ENCODE data around the gene HIF3A. TPM values are rescaled to one million over a fixed set of nuclear protein-coding genes. Genes with fewer than 3 reads are reported as not detected.
"Not testable (repeated sequence)": the region's sequence is repeated elsewhere in the genome, so short reads cannot be mapped to it uniquely, and the experiment has no call there.

Gene HIF3A
- total RNA-seq, 2 donors from 2014 or later, result 73.1 to 123 TPM

DNA sequence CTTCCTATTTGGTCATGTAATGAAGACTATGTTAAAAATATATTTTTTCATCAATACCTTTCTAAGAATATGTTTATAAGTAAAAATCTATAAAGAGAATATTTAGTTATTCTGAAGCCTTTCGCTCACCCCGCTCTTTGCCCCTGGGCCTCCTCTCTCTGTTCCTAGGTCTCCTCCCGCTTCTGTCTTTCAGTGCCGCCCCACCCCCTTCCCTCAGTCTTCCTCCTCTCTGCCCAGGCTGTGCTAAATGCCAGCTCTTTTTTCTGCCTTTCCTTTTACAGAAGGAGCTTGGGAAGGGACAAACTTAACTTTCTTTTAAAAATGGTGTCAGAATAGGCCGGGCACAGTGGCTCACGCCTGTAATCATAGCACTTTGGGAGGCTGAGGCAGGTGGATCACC is 22.8 kb downstream of the HIF3A start:
- H3K9me3 ChIP-seq, result no peaks in the 10 kb centered on the region
- TF ChIP-seq, protein P1, sequence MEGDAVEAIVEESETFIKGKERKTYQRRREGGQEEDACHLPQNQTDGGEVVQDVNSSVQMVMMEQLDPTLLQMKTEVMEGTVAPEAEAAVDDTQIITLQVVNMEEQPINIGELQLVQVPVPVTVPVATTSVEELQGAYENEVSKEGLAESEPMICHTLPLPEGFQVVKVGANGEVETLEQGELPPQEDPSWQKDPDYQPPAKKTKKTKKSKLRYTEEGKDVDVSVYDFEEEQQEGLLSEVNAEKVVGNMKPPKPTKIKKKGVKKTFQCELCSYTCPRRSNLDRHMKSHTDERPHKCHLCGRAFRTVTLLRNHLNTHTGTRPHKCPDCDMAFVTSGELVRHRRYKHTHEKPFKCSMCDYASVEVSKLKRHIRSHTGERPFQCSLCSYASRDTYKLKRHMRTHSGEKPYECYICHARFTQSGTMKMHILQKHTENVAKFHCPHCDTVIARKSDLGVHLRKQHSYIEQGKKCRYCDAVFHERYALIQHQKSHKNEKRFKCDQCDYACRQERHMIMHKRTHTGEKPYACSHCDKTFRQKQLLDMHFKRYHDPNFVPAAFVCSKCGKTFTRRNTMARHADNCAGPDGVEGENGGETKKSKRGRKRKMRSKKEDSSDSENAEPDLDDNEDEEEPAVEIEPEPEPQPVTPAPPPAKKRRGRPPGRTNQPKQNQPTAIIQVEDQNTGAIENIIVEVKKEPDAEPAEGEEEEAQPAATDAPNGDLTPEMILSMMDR (IDR thresholded peaks at IDR 0.05), result no peak
- no peaks in the 10 kb centered on the region for H3K27me3 ChIP-seq
- H3K4me1 ChIP-seq, result no peaks in the 10 kb centered on the region
- no peak overlapping the region for H3K4me3 ChIP-seq
- DNase-seq (ENCODE audit: low spot score), result no peak
- H3K36me3 ChIP-seq, result peaks cover 98% of the 10 kb centered on the region
- H3K27ac ChIP-seq, result no peak overlapping the region

DNA sequence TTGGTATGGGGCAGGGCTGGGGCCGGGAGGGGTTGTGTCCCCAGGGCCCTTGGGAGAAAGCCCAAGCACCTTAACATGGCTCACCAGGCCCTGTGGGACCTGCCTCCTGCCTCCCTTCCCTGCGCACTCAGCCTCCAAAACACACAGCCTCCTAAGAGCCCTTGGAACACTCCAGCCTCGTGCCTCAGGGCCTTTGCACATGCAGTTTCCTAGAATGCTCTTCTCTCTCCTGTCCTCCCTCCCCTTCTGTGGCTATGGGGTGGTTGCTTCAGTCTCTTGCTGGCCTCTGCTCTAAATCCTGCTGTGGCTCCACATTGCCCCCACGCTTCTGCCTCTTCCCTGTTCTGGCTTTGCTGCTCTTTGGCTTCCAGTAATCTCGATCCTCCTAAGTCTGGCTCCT is 23.7 kb downstream of the HIF3A start:
- TF ChIP-seq, protein P1 (IDR thresholded peaks at IDR 0.05), result no peak
- no peak overlapping the region for H3K27ac ChIP-seq
- H3K36me3 ChIP-seq, result peaks cover 97% of the 10 kb centered on the region
- no peak overlapping the region for H3K4me3 ChIP-seq
- no peak for DNase-seq (ENCODE audit: low spot score)
- no peaks in the 10 kb centered on the region for H3K4me1 ChIP-seq
- H3K9me3 ChIP-seq, result no peaks in the 10 kb centered on the region
- H3K27me3 ChIP-seq, result no peaks in the 10 kb centered on the region

DNA sequence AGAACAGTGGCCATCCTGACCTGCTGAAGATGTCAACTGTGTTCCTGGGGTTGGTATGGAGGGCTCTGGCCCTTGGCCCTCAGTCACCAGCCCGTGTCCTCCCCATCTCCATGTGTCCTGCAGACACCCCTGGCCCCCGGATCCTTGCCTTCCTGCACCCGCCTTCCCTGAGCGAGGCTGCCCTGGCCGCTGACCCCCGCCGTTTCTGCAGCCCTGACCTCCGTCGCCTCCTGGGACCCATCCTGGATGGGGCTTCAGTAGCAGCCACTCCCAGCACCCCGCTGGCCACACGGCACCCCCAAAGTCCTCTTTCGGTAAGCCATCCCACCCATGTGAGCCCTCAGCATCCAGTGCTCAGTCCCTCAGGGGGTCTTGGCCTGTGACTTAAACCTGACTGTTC is 24.8 kb downstream of the HIF3A start:
- no peak for DNase-seq (ENCODE audit: low spot score)
- Histone ChIP-seq H3K27me3 (no peaks in the 10 kb centered on the region), H3K4me1 (no peaks in the 10 kb centered on the region), H3K4me3 (no peak overlapping the region), H3K36me3 (peaks cover 97% of the 10 kb centered on the region), H3K9me3 (peaks cover 0 to 6% of the 10 kb centered on the region in 2 donors), H3K27ac (no peak overlapping the region)
- TF ChIP-seq, protein P1 (IDR thresholded peaks at IDR 0.05), result no peak

DNA sequence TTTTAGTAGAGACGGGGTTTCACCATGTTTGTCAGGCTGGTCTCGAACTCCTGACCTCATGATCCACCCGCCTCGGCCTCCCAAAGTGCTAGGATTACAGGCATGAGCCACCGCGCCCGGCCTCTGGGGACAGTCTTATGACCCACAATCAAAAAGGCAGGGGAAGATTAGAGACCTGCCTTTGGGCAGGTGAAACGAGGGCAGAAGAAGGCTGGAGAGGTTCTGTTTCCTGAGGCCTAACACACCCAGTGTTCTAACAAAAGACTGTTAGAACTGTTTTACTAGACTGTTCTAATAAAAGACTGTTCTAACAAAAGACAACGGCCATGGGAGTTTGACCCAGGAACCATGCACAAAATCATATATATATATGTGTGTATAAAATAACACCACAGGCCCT is 26.4 kb downstream of the HIF3A start:
- peaks cover 0 to 12% of the 10 kb centered on the region in 2 donors for H3K9me3 ChIP-seq
- not testable (repeated sequence) for H3K4me3 ChIP-seq; H3K27me3 ChIP-seq; H3K4me1 ChIP-seq; H3K27ac ChIP-seq; DNase-seq (ENCODE audit: low spot score)
- peaks cover 96% of the 10 kb centered on the region for H3K36me3 ChIP-seq

DNA sequence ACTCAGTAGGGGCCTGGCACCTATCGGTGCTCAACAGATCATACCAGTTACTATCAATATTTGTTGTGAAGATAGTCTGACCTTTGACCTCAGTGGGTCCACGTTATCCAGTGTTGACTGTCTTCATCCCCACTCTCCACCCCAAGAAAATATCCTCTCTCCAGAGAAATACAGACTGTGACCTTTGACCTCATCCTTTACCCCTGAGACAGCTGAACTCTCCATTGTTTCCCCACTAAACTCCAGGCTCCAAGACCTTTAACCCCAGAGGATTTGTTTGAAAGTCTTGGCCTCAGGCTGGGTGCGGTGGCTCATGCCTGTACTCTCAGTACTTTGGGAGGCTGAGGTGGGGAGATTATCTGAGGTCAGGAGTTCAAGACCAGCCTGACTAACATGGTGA is 27.4 kb downstream of the HIF3A start:
- TF ChIP-seq, protein P1 (IDR thresholded peaks at IDR 0.05), result no peak
- no peak overlapping the region for H3K4me3 ChIP-seq
- H3K9me3 ChIP-seq, result peaks cover 0 to 12% of the 10 kb centered on the region in 2 donors
- peaks cover 98% of the 10 kb centered on the region for H3K36me3 ChIP-seq
- H3K27ac ChIP-seq, result no peak overlapping the region
- no peaks in the 10 kb centered on the region for H3K4me1 ChIP-seq
- DNase-seq (ENCODE audit: low spot score), result no peak
- no peaks in the 10 kb centered on the region for H3K27me3 ChIP-seq

DNA sequence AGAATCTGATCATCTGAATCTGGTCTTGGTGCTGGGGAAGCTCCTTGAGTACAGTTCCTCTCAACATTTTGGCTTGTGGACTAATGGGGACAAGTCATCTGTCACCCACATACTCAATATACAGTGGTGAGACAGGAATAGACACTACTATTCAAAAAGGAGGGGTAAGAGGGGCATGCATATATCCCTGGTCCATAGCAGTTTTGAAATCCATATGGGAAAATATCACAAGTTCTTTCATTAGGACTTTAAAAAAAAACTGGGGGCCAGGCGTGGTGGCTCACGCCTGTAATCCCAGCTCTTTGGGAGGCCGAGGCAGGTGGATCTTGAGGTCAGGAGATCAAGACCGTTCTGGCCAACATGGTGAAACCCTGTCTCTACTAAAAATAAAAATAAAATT is 29.8 kb downstream of the HIF3A start:
- Histone ChIP-seq H3K27me3 (no peaks in the 10 kb centered on the region), H3K4me3 (no peak overlapping the region), H3K27ac (no peak overlapping the region), H3K9me3 (peaks cover 0 to 12% of the 10 kb centered on the region in 2 donors), H3K4me1 (no peaks in the 10 kb centered on the region), H3K36me3 (peaks cover 98% of the 10 kb centered on the region)
- DNase-seq (ENCODE audit: low spot score), result no peak
- TF ChIP-seq, protein P1 (IDR thresholded peaks at IDR 0.05), result no peak

Data from right atrium auricular region (tissue), 2 donors.